Measurements from ENCODE around the gene WDR88.
"Not testable (repeated sequence)": the region's sequence is repeated elsewhere in the genome, so short reads cannot be mapped to it uniquely, and the experiment has no call there.

The WDR88 gene

DNA sequence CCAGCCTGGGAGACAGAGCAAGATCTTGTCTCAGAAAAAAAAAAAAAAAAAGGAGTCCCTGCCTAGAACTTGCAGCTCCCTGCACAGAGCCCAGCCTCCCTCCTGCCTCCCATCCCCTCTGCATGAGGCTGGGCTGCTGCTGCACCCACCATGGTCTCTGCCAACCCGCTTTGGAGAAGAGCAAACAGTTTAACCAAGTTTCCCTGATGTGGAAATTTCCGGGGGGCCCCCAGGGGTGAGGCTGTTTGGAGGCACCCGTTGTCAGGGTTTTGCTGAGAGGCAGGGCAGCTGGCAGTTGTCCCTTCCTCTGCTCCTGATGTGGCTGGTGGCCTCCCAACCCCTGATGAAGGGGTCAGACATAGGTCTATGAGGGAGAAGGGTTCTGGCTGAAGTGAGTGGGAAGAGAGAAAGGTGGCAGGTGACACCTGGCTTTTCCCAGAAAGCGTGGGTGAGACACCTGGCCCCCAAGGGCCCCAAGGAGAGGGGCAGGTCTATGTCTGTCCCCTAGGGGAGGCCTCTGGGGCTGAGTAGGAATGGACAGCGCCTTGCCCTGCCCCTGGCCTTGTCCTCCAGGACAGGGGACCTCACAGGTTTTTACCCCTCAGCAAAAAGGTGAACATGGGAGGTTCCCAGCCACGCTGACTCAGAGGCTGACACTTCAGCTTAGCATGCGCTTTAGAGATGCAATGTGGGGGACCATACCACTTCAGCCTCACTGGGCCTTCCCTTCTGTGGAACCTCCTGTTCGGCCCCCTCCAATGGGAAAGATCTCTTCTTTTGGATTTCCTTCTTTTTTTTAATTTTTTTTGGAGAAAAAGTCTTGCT lies 67.7 kb downstream of the WDR88 start:
- no peak for DNase-seq

- DNase-seq, result no peak
These were observed 69.6 kb downstream of the WDR88 start for GRCh38 chr19:33201473-33201872.

DNA sequence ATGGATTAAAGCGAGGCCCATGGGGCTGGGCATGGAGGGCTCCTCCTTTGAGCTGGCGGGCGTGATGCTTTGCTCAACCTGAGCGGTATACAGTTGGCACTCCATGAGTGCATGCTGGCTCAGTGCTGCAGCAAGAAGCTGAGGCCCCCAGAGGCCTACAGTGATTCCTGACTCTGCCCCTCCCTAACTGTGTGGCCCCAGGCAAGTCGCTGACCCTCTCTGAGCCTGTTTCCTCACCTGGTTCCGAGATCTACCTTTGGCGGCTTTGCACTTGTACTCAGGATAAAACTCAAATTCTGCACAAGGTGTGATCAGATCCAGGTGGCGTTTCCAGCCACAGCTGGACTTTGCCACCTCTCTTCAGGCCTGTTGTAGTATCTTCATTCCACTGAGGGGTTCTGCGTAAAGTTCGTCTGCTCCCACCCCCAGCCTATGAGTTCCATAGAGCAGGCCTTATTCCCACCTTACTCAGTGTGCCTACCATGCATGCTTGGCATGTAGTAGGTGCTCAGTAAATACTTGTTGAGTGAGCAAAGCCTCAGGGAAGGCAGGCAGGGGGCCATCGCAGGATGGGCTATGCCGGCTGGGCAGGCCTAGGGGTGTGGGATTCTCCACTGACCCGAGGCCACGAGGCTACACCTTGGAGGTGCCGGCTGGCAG lies 70.1 kb downstream of the WDR88 start:
- no peak for DNase-seq

- DNase-seq, result no peak
These were observed 70.9 kb downstream of the WDR88 start for GRCh38 chr19:33202546-33203507.

GRCh38 chr19:33203529-33203928 lies 71.6 kb downstream of the WDR88 start:
- DNase-seq, result no peak

GRCh38 chr19:33204136-33204973 lies 72.4 kb downstream of the WDR88 start:
- no peak for DNase-seq

DNA sequence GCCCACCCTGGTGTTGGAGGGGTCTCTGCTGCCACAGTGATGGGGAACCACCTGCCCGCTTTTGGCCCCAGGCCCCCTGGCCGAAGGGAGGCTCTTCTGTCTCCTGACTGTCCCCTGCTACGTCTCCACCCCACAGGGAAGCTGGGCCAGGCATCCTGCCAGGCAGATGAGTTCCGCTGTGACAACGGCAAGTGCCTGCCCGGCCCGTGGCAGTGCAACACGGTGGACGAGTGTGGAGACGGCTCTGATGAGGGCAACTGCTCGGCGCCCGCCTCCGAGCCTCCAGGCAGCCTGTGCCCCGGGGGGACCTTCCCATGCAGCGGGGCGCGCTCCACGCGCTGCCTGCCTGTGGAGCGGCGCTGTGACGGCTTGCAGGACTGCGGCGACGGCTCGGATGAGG lies 73.2 kb downstream of the WDR88 start:
- DNase-seq, result no peak

DNA sequence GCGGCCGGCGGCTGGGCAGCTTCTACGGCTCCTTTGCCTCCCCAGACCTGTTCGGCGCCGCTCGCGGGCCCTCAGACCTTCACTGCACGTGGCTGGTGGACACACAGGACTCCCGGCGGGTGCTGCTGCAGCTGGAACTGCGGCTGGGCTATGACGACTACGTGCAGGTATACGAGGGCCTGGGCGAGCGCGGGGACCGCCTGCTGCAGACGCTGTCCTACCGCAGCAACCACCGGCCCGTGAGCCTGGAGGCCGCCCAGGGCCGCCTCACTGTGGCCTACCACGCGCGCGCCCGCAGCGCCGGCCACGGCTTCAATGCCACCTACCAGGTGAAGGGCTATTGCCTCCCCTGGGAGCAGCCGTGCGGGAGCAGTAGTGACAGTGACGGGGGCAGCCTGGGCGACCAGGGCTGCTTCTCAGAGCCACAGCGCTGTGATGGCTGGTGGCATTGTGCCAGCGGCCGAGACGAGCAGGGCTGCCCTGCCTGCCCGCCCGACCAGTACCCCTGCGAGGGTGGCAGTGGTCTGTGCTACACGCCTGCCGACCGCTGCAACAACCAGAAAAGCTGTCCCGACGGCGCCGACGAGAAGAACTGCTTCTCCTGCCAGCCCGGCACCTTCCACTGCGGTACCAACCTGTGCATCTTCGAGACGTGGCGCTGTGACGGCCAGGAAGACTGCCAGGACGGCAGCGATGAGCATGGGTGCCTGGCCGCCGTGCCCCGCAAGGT lies 73.8 kb downstream of the WDR88 start:
- no peak for DNase-seq

GRCh38 chr19:33206261-33207039 lies 74.5 kb downstream of the WDR88 start:
- no peak for DNase-seq

- no peak for DNase-seq
These were observed 75.2 kb downstream of the WDR88 start for GRCh38 chr19:33207040-33207620.

GRCh38 chr19:33207903-33208302 lies 76.0 kb downstream of the WDR88 start:
- no peak for DNase-seq

DNA sequence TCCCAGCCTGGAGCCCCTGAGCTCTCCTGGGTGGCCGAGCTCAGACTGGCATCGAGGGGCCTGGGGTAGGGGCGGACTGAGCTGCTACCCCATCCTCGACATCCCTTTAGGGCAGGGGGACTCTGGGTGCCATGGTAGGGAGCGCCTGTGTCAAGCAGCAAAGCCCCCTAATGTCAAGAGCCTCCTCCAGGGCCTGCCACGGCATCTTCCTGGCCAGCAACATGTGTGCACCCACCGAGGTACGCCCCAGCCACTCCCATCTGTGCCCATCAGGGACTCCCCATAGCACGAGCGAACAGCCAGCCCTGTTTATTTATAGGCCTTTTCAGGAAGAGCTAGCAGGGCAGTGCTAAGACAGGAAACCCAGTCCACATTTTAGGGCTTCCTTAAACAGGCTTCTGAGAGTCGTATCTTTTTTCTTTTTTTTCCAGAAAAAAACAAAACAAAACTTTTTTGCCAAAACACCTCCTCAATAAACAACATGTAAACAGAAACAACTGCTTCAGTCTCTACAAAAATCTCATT lies 76.5 kb downstream of the WDR88 start:
- DNase-seq, result no peak

DNA sequence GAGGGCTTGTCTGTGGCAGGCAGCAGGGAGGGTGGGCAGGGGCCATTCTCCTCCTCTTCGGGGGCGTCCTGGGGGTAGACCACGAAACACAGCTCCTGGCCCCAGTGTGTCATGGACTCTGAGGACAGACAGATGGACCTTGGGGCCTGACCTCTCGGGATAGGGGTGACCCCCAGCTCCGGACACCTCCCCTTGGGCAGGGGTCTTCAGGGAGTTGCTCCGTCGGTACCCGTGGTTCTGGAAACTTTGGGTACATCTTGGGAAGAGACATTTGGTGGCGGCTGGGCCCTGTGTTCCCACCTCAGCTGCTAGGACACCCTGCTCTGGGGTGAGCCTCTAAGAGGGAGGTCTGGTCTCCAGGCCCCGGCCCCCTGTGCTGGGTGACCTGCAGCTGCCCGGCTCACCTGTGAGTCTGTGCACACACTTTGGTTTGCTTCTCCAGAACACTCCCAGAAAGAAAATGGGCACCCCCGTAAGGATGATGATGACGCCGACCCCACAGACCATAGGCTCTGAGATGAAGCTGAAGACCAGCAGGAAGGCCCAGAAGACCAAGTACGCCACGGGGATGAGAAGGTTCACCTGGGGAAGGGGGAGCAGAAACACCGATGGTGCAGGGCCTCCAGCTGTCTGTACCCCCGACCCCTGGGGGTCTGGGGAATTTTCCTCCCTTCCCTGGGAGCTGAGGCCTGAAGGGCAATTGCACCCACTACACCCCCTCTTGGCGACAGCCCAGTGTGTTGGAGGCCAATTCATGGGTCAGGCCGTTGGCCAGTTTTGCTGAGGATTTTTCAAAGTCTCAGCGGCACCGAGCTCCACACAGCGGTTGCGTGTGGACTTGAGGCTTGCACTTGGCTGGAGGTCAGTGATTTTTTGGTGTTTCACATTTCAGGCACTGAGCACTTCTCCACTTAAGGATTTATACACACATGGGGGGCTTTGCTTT lies 77.3 kb downstream of the WDR88 start:
- no peak for DNase-seq

DNA sequence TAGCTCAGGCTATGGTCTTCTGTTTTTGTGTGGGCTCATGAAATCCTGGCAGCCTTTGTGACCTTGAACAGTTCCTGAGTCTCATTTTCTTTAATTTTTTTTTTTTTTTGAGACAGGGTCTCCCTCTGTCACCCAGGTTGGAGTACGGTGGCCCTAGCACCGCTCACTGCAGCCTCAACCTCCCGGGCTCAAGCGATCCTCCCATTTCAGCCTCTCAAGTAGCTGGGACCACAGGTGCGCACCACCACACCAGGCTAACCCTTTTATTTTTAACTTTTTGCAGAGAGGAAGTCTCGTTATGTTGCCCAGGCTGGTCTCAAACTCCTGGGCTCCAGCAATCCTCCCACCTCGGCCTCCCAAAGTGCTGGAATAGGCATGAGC lies 77.9 kb downstream of the WDR88 start:
- not testable (repeated sequence) for DNase-seq

- no peak for DNase-seq
These were observed 78.5 kb downstream of the WDR88 start for GRCh38 chr19:33210266-33210940.

DNA sequence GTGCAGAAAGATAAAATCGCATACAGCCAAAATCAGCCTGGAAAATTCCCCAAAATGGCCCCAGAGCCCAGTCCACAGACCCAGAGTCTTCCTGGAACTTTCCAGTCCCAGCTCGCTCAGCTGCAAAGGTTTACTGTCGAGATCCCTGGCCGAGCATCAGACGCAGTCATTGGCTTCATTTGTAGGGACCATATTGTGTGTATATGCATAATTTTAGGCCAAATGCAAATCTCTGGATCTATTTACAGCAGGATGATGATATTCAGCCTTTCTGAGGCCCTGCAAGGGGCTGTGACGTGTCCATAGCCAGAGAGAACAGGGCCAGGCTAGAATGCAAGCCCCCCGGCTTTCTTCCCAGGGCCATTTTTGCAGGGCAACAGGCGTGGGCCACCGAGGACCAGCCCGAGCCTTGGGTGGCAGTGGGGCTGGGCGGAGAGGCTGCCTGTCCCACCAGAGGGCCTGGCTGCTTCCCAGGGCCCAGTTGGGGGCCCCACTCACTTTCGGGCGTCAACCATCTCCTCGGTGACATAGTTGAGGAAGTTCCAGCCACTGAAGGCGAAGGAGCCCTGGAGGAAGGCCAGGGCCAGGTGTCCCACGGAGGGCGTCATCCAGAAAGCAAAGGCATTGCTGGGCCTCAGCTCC lies 80.0 kb downstream of the WDR88 start:
- no peak for DNase-seq

GRCh38 chr19:33212436-33213172 lies 80.7 kb downstream of the WDR88 start:
- DNase-seq, result no peak
